Measurements from ENCODE around the gene NAPSA. TPM values are rescaled to one million over a fixed set of nuclear protein-coding genes. Genes with fewer than 3 reads are reported as not detected.
"Not testable (repeated sequence)": the region's sequence is repeated elsewhere in the genome, so short reads cannot be mapped to it uniquely, and the experiment has no call there.

The NAPSA gene
- total RNA-seq, 1 experiment from 2014 or later = 0.11 TPM

DNA sequence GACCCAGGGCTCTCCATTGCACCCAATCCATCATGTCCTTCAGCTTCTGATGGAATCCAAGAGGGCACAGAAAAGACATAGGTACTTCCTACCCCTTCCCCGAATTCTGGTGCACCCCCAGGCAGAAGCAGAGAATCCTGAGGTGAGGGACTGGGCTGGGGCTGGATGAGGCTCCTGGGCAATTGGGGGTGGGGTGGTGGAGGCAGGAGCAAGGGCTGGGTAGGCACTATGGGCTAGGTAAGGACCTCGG, 33.5 kb downstream of the NAPSA start:
- Histone ChIP-seq H3K79me2 (ENCODE audit: low read length) (no peaks in the 10 kb centered on the region), H3K27ac (ENCODE audit: low read length) (peak overlapping the region; percentile 92), H3K4me1 (ENCODE audit: low read length) (peaks cover 85% of the 10 kb centered on the region), H3K4me3 (ENCODE audit: low read length) (peak overlapping the region; percentile 56), H3K9me2 (replicated peaks; ENCODE audit: insufficient read depth, low read length) (no peaks in the 10 kb centered on the region), H3K9ac (ENCODE audit: low read length) (peak overlapping the region; percentile 77), H3K27me3 (ENCODE audit: low read length) (no peaks in the 10 kb centered on the region), H3K4me2 (ENCODE audit: low read depth, low read length, poor library complexity, severe bottlenecking) (peak overlapping the region; percentile 71), H3K36me3 (ENCODE audit: insufficient read depth, low read length) (peaks cover 28% of the 10 kb centered on the region), H4K20me1 (ENCODE audit: insufficient read depth, low read depth, low read length) (peaks cover 20% of the 10 kb centered on the region), H3K9me3 (ENCODE audit: low read length) (no peaks in the 10 kb centered on the region), H2AFZ (ENCODE audit: low read length) (no peak overlapping the region)
- peak; percentile 67 for DNase-seq

DNA sequence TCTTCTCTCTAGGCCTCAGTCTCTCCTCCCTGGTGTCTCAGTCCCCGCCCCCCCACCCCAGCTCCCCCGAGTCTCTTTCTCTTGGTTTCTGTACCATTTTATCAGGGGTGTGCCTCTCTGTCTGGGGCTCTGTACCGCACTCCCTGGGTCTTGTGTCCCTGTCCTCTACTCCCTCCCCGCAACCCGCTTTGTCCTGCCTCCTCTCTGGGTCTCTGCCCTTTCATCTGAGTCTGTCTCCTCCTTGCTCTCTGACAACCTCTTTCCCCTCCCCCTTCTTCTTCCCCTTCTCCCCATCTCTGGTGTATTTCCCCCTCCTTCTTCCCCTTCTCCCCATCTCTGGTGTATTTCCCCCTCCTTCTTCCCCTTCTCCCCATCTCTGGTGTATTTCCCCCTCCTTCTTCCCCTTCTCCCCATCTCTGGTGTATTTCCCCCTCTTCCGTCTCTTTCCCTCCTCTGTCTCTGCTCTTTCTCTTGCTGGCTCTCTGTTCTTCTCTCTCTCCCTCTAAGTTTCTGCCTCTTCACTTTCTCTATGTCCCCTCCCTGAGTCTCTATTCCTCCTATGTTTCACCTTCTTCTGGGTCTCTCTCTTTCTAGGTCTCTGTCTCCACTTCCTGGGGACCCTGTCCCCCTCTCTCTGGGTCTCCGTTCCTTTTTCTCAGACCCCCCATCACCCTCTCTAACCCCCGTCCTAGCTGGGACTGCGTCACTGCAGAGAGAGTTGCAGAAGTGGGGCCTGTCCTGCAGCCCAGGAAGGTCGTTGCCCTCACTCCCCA, 34.0 kb downstream of the NAPSA start:
- Histone ChIP-seq H3K4me3 (ENCODE audit: low read length) (peak overlapping the region; percentile 56), H3K9me3 (ENCODE audit: low read length) (no peaks in the 10 kb centered on the region), H4K20me1 (ENCODE audit: insufficient read depth, low read depth, low read length) (peaks cover 22% of the 10 kb centered on the region), H3K9me2 (replicated peaks; ENCODE audit: insufficient read depth, low read length) (no peaks in the 10 kb centered on the region), H3K79me2 (ENCODE audit: low read length) (no peaks in the 10 kb centered on the region), H3K27ac (ENCODE audit: low read length) (peak overlapping the region; percentile 92), H2AFZ (ENCODE audit: low read length) (no peak overlapping the region), H3K27me3 (ENCODE audit: low read length) (no peaks in the 10 kb centered on the region), H3K4me2 (ENCODE audit: low read depth, low read length, poor library complexity, severe bottlenecking) (peak overlapping the region; percentile 71), H3K36me3 (ENCODE audit: insufficient read depth, low read length) (peaks cover 23% of the 10 kb centered on the region), H3K4me1 (ENCODE audit: low read length) (peaks cover 85% of the 10 kb centered on the region), H3K9ac (ENCODE audit: low read length) (peak overlapping the region; percentile 77)
- peak; percentile 84 for DNase-seq

- Histone ChIP-seq H3K27me3 (ENCODE audit: low read length) (no peaks in the 10 kb centered on the region), H2AFZ (ENCODE audit: low read length) (no peak overlapping the region), H3K4me3 (ENCODE audit: low read length) (peak overlapping the region; percentile 63), H4K20me1 (ENCODE audit: insufficient read depth, low read depth, low read length) (peaks cover 29% of the 10 kb centered on the region), H3K9me3 (ENCODE audit: low read length) (no peaks in the 10 kb centered on the region), H3K36me3 (ENCODE audit: insufficient read depth, low read length) (peaks cover 16% of the 10 kb centered on the region), H3K9ac (ENCODE audit: low read length) (peak overlapping the region; percentile 77), H3K4me2 (ENCODE audit: low read depth, low read length, poor library complexity, severe bottlenecking) (peak overlapping the region; percentile 71), H3K27ac (ENCODE audit: low read length) (peak overlapping the region; percentile 92), H3K9me2 (replicated peaks; ENCODE audit: insufficient read depth, low read length) (no peaks in the 10 kb centered on the region), H3K4me1 (ENCODE audit: low read length) (peaks cover 86% of the 10 kb centered on the region), H3K79me2 (ENCODE audit: low read length) (no peaks in the 10 kb centered on the region)
- DNase-seq = peak; percentile 99
Observed at GRCh38 chr19:50330365-50331078, 34.9 kb downstream of the NAPSA start.

DNA sequence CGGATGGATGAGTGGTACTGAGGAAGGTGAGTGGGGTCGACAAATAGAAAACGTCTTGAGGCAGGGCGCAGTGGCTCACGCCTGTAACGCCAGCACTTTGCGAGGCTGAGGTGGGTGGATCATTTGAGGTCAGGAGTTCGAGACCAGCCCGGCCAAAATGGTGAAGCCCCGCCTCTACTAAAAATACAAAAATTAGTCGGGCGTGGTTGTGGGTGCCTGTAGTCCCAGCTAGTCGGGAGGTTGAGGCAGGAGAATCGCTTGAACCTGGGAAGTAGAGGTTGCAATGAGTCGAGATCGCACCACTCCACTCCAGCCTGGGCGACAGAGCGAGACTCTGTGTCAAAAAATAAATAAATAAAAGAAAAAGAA, 35.5 kb downstream of the NAPSA start:
- Histone ChIP-seq H3K4me1 (ENCODE audit: low read length) (peaks cover 85% of the 10 kb centered on the region), H3K36me3 (ENCODE audit: insufficient read depth, low read length) (peaks cover 10% of the 10 kb centered on the region; the same call in 1 of the 2 replicates), H3K4me2 (ENCODE audit: low read depth, low read length, poor library complexity, severe bottlenecking) (peak overlapping the region; percentile 61), H3K27ac (ENCODE audit: low read length) (peak overlapping the region; percentile 74), H4K20me1 (ENCODE audit: insufficient read depth, low read depth, low read length) (peaks cover 34% of the 10 kb centered on the region), H3K4me3 (ENCODE audit: low read length) (peak overlapping the region; percentile 63), H3K9ac (ENCODE audit: low read length) (peak overlapping the region; percentile 69)
- H3K79me2 ChIP-seq (ENCODE audit: low read length); H3K9me3 ChIP-seq (ENCODE audit: low read length); H3K27me3 ChIP-seq (ENCODE audit: low read length); H3K9me2 ChIP-seq (replicated peaks; ENCODE audit: insufficient read depth, low read length); H2AFZ ChIP-seq (ENCODE audit: low read length); DNase-seq: not testable (repeated sequence)

DNA sequence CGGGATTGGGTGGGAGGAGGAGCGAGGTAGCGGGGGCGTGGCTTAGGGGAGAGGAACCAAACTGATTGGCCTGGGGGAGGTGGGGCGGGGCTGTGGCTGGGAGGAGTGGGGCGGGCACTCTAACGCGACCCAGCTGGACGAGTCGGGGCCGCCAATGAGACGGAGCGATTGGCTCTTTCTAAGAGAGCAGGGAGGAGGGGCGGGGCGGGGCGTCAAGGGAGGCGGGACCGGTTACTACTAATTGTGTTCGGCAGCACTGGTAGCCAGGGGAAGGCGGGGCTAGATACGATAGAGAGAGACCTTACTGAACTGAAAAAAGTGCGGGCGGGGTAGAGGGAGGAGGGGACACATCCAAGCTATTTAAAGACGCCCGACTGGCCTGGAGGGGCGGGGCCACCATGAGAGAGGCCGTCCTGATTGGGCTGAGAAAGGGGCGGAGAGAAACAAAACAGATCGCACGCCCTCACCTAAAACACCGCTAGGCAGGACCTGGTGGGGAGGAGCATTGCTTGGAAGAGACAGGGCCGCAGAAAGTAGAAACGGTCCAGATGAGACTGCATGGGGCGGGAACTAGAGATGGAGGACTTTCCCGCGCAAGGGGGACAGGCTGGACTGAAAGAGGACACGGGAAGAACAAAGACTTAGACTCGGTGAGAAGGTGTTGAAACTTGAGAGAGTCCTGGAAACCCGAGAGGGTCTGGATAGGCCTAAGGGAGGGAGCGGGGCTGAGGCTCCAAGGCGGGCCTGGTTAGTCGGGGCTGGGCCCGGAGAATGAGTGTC, 36.1 kb downstream of the NAPSA start, which contains the start of gene KCNC3:
KCNC3 (minus strand) TSS at position 232 of the 780 bp plus-strand sequence. CDS start 295 bp downstream, outside the sequence.
- Histone ChIP-seq H3K27ac (ENCODE audit: low read length) (peak within 1 kb of the TSS; percentile 74), H3K9ac (ENCODE audit: low read length) (peak within 1 kb of the TSS; percentile 69), H3K36me3 (ENCODE audit: insufficient read depth, low read length) (peaks cover 6% of the 10 kb centered on the region; the same call in 1 of the 2 replicates), H3K4me3 (ENCODE audit: low read length) (peak within 1 kb of the TSS; percentile 64), H3K9me2 (replicated peaks; ENCODE audit: insufficient read depth, low read length) (no peaks in the 10 kb centered on the region), H3K79me2 (ENCODE audit: low read length) (no peaks in the 10 kb centered on the region; the same call in 1 of the 2 replicates), H3K4me1 (ENCODE audit: low read length) (peaks cover 81% of the 10 kb centered on the region), H2AFZ (ENCODE audit: low read length) (no peak within 1 kb of the TSS), H3K4me2 (ENCODE audit: low read depth, low read length, poor library complexity, severe bottlenecking) (peak within 1 kb of the TSS; percentile 71), H4K20me1 (ENCODE audit: insufficient read depth, low read depth, low read length) (peaks cover 40% of the 10 kb centered on the region), H3K9me3 (ENCODE audit: low read length) (no peaks in the 10 kb centered on the region), H3K27me3 (ENCODE audit: low read length) (no peaks in the 10 kb centered on the region)
- DNase-seq = peak; percentile 100

DNA sequence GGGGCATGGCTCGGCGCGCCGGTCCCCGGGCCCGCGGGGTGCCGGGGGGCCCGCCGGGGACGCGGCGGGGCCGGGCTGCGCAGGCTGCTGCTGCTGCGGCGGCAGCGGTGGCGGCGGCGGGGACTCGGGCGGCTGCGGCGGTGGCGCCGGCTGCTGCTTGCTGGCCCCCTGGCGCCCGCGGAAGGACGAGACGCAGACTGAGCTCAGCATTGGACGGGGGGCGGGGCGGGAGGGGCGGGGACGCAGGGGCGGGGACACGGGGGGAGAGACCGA, 36.6 kb downstream of the NAPSA start:
- no peak overlapping the region for H3K4me2 ChIP-seq (ENCODE audit: low read depth, low read length, poor library complexity, severe bottlenecking)
- H3K4me3 ChIP-seq (ENCODE audit: low read length) = no peak overlapping the region; the same call in 1 of the 2 replicates
- no peaks in the 10 kb centered on the region for H3K9me3 ChIP-seq (ENCODE audit: low read length)
- no peaks in the 10 kb centered on the region for H3K9me2 ChIP-seq (replicated peaks; ENCODE audit: insufficient read depth, low read length)
- peaks cover 45% of the 10 kb centered on the region for H4K20me1 ChIP-seq (ENCODE audit: insufficient read depth, low read depth, low read length)
- no peaks in the 10 kb centered on the region; the same call in 1 of the 2 replicates for H3K79me2 ChIP-seq (ENCODE audit: low read length)
- H3K27ac ChIP-seq (ENCODE audit: low read length) = no peak overlapping the region
- no peak overlapping the region for H2AFZ ChIP-seq (ENCODE audit: low read length)
- no peaks in the 10 kb centered on the region for H3K27me3 ChIP-seq (ENCODE audit: low read length)
- no peak for DNase-seq
- peaks cover 76% of the 10 kb centered on the region for H3K4me1 ChIP-seq (ENCODE audit: low read length)
- H3K36me3 ChIP-seq (ENCODE audit: insufficient read depth, low read length) = peaks cover 2% of the 10 kb centered on the region; the same call in 1 of the 2 replicates
- H3K9ac ChIP-seq (ENCODE audit: low read length) = no peak overlapping the region

GRCh38 chr19:50328224-50328872, 37.1 kb downstream of the NAPSA start:
- no peak overlapping the region for H3K27ac ChIP-seq (ENCODE audit: low read length)
- H3K9me2 ChIP-seq (replicated peaks; ENCODE audit: insufficient read depth, low read length) = no peaks in the 10 kb centered on the region
- peak overlapping the region; percentile 64 for H3K4me3 ChIP-seq (ENCODE audit: low read length)
- H2AFZ ChIP-seq (ENCODE audit: low read length) = no peak overlapping the region
- peak overlapping the region; percentile 71 for H3K4me2 ChIP-seq (ENCODE audit: low read depth, low read length, poor library complexity, severe bottlenecking)
- H3K36me3 ChIP-seq (ENCODE audit: insufficient read depth, low read length) = no peaks in the 10 kb centered on the region
- peak; percentile 82 for DNase-seq
- peaks cover 71% of the 10 kb centered on the region for H3K4me1 ChIP-seq (ENCODE audit: low read length)
- H3K9ac ChIP-seq (ENCODE audit: low read length) = peak overlapping the region; percentile 68
- peaks cover 48% of the 10 kb centered on the region for H4K20me1 ChIP-seq (ENCODE audit: insufficient read depth, low read depth, low read length)
- no peaks in the 10 kb centered on the region for H3K27me3 ChIP-seq (ENCODE audit: low read length)
- no peaks in the 10 kb centered on the region; the same call in 1 of the 2 replicates for H3K79me2 ChIP-seq (ENCODE audit: low read length)
- H3K9me3 ChIP-seq (ENCODE audit: low read length) = no peaks in the 10 kb centered on the region

Measured in Karpas-422 (cell line).